NCI-H748 treated with DMSO at 0.1 percent for 48 hours (cell line): ENCODE measurements around the gene SLC4A9.

ENCODE experiments used
- DNase-seq: peaks from one replicate; lab custom pipeline; 2025; lab: John Stamatoyannopoulos, UW

Gene SLC4A9, protein sequence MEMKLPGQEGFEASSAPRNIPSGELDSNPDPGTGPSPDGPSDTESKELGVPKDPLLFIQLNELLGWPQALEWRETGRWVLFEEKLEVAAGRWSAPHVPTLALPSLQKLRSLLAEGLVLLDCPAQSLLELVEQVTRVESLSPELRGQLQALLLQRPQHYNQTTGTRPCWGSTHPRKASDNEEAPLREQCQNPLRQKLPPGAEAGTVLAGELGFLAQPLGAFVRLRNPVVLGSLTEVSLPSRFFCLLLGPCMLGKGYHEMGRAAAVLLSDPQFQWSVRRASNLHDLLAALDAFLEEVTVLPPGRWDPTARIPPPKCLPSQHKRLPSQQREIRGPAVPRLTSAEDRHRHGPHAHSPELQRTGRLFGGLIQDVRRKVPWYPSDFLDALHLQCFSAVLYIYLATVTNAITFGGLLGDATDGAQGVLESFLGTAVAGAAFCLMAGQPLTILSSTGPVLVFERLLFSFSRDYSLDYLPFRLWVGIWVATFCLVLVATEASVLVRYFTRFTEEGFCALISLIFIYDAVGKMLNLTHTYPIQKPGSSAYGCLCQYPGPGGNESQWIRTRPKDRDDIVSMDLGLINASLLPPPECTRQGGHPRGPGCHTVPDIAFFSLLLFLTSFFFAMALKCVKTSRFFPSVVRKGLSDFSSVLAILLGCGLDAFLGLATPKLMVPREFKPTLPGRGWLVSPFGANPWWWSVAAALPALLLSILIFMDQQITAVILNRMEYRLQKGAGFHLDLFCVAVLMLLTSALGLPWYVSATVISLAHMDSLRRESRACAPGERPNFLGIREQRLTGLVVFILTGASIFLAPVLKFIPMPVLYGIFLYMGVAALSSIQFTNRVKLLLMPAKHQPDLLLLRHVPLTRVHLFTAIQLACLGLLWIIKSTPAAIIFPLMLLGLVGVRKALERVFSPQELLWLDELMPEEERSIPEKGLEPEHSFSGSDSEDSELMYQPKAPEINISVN

DNA sequence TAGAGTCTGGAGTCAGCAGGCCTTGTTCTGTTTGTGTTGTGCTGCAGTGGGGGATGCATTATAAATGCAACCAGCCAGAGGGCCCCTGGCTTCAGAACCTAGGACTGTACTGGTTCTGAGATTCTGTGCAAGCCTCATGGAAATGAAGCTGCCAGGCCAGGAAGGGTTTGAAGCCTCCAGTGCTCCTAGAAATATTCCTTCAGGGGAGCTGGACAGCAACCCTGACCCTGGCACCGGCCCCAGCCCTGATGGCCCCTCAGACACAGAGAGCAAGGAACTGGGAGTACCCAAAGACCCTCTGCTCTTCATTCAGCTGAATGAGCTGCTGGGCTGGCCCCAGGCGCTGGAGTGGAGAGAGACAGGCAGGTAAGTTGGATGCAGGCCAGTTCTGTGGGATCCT is at the start of gene SLC4A9:
SLC4A9 (plus strand) TSS at position 94 of the 400 bp plus-strand sequence; CDS start at position 137, 43 bp downstream.
- no peak for DNase-seq

DNA sequence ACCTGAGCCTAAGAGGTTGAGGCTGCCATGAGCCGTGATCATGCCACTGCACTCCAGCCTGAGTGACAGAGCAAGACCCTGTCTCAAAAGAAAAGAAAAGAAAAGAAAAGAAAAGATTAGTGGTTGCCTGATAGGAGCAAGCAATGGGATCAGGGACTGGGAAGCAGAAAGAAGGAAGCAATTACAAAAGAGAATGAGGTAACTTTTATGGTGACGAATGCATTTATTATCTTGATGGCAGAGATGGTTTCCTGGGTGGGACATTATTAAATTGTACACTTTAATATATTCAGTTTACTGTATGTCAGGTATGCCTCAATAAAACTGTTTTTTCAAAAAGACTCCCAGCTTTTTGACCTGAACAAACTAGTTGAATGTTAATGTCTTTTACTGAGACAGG is 49.6 kb upstream of the SLC4A9 start:
- no peak for DNase-seq

DNA sequence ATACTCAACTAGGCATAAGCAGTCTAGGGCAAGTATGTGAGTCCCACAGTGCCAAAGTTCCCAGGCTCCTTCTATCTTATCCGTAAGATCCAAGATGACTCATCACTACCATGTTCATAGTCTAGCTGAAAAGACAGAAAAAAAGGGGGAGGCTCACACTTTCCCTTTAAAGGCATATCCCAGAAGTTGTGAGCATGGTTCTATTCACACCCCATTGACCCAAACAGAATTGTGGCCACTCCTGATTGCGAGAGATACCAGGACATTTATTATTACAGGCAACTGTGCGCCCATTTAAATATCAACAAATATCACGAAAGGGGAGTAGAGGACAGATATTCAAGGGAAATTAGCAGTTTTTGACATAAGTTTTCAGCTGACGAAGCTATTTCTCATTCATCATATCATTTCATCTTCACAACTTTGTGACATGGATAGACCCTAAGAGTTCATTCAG is 49.0 kb upstream of the SLC4A9 start:
- DNase-seq, result no peak

DNA sequence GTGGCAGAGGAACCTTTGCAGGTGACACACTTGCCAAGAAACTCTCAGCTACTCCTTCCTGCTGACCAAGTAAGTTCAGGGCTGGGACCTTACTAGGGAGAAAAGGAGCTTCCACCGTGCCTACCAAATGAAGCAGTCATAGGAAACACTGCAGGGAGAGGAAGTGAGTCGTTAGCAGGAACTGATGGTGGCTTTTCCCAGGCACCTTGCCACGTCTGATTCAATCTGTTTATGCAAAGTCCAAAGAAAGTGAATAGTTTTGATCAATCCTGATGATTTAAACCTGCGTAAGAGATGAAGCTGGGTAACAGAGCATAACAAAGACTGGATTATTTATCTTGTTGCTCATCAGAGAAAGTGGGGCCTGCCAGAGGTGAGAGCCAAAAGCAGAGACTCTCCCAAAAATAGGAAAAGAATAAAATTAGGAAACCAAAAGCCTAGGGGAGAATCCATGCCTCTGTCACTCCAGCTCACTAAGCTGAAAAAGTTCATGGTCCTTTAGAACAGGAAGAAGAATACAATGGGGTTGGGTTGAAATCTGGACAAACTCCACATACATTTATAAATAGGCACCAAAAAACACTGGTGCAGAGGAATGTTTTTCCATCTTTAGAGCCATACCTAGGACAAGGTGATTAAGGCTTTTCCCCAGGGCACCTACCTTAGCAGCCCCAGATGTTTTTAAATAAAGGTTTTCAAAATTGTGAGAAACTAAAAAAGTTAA is 47.8 kb upstream of the SLC4A9 start:
- DNase-seq, result no peak

DNA sequence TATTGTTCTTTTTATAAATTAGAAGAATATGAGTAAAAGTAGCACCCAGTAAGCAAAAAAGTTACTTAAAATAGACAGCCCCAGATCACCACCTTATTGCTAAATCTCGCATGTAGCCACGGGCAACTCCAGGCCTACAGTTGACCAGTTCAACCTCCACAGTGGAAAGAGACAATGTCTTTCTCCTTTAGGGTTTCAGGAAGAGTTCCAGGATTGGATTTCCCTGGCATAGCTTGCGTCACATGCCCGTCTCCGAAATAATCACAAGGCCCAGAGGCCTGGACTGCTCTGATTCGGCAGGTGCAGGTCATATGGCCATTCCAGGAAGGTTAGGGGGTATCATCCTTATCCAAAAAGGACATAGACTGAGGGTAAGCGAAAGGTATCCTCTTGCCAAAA is 47.2 kb upstream of the SLC4A9 start:
- DNase-seq, result no peak

DNA sequence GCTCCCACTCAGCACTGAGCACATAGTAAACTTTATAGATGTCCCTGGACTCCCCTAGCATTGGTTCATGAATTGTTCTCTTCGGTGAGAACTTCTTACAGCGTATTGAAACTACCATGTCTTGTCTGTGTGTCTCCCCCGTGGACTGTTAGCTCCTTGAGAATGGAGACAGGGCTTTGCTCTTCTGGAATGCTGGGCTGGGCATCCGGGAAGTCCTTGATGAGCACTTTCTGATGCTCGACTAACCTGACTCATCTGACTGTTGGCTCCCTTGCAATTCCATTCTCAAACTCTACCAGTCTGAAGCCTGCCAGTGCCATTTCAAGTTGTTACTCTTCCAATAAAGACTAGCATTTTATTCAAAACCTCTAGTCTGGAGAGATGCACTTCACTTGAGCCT is 42.1 kb upstream of the SLC4A9 start:
- no peak for DNase-seq

DNA sequence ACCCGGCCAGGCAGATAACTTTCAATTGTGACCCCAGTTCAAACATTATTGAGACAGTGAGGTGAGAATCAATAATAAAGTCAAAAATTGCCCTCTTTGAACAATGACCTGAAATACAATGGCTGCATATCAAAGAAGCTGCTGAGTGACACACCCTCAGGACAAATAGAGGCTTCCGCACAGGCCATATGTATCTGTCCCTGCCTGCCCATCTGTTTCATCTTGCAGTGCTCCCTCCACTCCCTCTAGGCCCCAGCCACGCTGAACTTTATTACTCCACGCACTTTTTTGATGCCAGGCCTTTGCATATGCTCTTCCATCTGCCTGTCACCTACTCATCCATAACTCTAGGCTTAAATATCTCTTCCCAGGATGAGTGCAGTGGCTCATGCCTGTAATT is 41.2 kb upstream of the SLC4A9 start:
- DNase-seq, result peak; percentile 8

DNA sequence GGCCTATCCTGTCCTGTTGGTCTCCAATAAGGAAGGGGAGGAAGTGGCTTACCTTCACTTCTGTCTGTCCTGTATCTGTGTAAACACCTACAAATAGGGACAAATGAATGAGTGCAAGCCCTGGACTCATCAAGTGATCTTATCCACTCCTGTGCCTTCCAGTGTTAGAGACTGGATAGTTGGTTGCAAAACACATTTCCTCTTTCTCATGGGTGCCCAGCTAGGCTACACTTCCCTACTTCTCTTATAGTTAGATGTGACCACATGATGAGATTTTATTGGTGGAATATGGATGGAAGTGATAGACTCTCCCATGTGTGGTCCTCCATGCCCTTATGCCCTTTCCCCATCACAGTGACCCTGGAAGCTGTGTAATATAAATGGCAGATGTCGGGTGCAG is 40.2 kb upstream of the SLC4A9 start:
- no peak for DNase-seq

DNA sequence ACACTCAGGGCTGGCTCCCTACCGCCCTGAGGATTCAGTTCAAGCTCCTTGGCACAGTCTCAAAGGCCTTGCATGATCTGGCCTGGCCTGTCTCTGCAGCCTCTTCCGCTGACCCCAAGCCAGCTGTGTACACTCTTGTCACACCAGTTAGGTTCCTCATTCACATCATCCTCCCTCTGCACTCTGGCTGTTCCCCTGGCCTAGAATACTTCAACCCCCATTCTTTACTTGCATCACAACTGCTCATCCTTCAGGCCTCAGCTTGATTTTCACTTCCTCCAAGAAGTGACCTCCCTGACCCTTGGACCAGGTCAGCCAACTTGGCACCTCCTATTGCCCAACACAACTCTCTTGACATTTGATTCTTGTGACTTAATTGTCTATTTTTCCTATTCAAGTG is 38.2 kb upstream of the SLC4A9 start:
- DNase-seq, result no peak

DNA sequence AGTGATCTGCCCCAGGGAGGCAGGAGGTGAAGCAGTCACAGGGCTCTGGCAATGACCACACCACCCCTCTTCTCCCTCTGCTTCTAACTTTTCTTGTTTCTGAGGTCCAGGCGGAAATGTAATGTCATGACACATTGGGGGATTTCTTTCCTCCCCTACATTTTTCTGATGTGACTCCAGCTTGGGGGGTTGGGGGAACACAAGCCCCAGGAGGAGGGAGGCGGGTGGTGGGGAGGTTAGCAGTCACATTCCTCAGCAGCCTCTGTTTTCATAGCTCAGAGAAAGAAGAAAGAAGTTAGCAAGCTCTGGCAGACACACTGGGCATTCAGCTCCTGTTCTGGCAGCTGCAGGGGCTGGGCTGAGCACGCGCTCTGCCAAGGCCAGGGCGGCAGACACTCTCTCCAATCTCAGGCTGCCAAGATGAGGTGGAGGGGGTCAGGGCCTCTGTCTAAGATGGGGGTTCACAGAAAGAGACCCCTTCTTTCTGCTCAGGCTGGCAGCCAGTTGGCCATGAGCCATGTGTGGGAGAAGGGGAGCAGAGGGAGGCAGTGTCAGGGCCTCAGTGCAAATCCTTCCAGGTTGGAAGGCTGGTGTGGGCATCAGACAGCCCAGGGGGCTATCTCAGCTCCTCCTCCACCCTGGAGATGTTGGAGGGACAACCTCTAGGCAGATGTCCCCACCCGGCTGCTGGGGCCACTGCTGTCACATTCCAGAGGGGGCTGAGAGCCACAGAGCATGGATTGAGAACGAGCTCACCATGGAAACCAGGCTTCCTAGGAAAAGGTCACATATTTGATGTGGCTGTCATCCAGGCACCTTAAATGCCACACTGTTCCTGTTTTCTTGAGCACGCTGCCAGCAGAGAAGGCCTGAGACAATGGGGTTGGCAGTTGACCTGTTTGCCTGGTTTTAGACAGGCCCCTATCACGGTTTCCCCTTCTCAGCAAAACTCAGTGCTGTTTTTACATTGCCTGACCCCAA is 37.0 kb upstream of the SLC4A9 start:
- no peak for DNase-seq

DNA sequence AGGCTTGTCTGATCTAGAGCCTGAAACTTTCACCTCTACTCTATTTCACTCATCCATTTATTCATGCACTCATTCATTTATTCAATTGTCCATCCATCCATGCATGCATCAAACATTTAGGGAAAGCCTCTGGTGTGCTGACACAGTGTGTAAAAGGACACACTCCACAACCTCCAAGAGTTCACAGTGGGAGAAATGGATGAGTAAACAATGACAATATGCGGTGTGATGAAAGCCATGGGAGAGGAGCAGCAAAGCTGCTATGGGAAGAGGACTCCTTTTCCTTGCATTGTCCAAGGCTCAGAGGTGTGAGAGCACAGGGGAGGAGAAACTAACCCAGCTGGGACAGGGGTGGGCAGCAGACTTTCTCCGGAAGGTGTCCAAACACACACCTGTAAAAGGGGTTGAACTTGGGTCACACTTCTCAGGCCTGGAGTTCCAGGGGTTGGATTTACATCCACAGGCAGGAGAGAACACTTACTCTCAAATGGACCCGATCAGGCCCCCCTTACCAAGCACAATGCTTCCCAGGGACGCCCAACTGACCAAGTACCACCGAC is 35.9 kb upstream of the SLC4A9 start:
- DNase-seq, result no peak

DNA sequence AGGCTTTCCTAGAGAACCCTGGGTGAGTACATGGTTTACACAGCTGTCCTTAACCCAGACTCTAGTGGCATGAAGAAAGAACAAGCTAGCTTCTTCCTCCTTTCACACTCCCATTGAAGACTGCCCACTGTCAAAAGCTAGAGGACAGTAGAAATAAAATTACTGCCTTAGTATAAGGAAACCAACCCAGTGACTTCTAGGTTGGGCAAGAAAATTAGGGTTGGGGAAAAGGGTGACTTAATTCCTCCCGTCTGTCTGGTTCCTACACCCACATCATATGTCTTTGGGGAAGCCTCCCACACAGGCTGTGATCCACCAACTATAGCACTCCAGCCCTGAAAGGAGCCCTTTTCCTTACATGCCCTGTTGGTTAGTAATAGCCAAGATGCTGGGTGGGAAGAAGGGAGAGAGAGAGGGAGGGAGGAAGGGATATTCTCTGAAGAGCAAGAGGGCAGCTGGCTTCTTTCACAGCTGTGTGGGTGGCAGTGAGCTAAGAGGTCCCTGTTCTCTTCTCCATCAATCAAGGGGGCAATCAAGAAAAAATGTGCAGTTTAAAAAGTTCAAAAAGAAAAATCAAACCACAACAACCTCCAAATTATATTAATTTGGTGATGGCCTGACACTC is 35.3 kb upstream of the SLC4A9 start:
- no peak for DNase-seq

DNA sequence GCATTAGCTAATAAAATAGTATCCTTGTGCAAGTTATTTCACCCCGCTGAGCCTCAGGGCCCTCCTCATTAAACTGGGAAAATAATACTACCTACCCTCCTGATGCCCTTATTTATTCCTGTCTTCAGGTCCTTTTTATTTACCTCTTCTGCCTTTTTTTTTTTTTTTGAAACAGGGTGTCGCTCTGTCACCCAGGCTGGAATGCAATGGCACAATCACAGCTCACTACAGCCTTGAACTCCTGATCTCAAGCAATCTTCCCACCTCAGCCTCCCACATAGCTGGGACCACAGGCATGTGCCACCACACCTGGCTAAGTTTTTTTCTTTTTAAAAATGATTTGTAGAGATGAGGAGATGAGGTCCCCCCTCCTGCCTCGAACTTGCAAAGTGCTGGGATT is 34.5 kb upstream of the SLC4A9 start:
- DNase-seq, result no peak

DNA sequence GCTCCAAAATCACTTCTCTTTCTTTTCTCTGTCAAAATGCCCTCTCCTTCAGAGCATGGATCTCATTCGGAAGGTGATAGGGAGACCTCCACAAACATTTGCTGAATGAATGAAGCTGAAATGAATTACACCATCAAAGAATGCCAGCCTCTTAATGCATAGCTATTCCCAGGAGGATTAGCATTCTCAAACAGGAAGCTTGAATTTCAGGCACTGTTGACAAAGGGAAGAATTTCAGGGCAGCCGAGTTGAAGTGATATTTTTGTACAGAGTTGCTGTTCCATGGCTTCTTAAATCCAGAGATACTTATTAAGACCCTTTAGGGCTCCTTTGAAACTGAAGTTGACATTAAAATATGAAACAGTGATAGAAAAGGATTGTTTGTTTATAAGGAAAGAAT is 32.4 kb upstream of the SLC4A9 start:
- DNase-seq, result no peak

DNA sequence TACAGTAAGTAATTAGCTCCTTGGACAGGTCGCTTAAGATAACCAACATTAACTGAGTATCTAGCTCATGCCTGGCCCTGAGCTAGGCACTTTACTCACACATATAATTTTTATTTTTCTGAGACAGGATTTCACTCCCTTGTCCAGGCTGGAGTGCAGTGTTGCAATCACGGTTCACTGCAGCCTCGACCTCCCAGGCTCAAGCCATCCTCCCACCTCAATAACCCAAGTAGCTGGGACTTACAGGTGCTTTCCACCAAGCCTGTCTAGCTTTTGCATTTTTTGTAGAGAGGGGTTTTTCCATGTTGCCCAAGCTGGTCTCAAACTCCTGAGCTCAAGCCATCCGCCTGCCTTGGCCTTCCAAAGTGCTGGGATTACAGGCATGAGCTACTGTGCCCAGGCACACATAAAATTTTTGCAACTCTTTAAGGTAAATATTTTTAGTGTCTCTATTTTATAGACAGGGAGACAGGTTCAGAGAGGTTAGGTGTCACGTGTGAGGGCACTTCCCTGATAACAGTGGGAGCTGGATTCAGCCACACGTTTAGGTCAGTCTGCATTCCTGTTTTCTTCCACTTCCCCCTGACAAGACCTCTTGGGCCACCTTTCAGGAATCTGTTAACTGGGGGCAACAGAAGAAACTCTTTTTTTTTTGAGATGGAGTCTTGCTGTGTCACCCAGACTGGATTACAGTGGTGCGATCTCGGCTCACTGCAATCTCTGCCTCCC is 31.8 kb upstream of the SLC4A9 start:
- DNase-seq, result no peak

DNA sequence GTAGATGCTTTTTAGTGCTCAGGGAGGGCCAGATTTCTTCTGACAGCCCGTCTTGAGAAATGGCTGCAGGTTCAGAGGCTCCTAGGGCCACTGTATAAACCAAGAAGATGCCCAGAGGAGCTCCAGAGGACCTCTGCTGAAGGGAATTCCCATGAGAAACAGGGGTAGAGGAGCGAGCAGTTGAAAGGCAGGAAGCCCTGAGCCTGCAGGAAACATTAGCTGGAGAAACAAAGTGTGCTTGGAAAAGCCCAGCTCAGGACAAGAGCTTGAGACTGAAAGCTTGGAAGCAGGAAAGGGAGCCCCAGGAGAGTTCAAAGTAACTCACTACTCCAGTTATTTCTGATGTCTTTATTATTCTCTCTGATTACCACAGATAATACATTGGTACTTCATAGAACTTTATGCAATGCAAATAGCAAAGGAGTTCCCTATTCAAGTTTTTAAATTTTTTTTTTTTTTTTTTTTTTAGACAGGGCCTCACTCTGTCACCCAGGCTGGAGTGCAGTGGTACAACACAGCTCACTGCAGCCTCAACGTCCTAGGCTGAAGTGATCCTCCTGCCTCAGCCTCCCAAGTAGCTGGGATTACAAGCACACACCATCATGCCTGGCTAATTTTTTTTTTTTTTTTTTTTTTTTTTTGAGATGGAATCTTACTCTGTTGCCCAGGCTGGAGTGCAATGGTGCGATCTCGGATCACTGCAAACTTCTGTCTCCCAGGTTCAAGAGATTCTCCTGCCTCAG is 30.1 kb upstream of the SLC4A9 start:
- no peak for DNase-seq

DNA sequence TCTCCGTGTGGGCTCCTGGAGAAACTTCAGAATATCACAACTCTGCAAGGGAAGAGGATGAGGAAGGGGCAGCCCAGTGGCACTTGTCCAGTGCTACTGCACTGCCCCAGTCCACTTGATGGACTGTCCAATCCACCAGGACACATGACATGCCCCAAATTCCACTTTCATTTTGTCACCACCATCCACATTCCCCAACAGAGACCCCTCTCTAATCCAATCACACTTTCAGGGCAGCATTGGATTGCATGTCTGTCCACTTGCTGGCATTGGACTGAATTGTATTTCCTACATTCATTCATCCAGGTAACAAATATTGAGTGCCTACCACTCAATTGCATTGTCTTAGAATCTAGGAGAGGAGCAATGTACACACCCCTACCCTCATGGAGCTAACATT is 28.4 kb upstream of the SLC4A9 start:
- no peak for DNase-seq

DNA sequence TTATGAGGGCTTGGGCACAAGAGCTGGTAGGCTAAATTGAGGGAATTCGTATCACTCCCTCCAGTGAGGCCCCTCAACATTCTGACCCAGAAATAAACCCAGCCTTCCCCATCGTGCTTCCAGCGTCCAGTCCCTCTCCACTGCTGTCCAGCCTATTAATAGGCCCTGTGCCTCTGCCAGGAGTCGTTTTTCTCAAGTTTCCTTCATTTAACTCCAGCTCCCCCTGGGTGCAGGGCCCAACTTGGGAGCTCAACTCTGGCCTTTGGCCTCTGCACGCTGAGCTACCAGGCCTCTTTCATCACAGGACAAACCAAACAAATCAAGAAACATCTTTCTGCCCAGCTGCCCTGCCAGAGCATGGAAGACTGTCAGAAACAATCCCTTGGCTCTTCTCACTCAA is 23.6 kb upstream of the SLC4A9 start:
- no peak for DNase-seq

DNA sequence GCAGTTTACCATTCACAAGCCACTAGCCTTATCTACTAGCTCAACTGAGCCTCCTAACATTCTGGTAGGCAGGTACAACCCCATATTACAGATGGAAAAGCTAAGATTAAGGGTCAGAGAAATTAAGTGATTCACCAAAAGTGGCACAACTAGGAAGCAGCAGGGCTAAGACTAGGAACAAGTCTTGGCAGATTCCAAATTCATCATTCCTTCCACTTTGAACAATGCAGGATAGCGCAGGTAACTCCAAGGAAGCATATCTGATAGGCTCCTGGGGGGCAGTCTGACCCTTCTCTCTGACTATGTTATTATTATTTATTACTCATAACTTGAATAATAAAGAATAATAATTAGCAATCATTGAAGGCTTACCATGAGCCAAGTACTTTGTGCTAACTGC is 22.1 kb upstream of the SLC4A9 start:
- no peak for DNase-seq
